WERI-Rb-1 (cell line): ENCODE measurements around the gene MRPS34.
A peak's percentile ranks its signal among the peaks of the same experiment; 100 is the strongest.

Experiments used
- DNase-seq: peaks from one replicate; pipeline ENCODE4 v3.0.0-alpha.2; 2020
- H3K27ac ChIP-seq: fragments of 250-450 bp; sonication (Bioruptor Pico); 2 replicates; pipeline ENCODE4 v1.5.1; 2020; ENCODE audit warnings: mild to moderate bottlenecking, moderate library complexity
- H3K27me3 ChIP-seq: fragments of 250-450 bp; sonication (Bioruptor Pico); 2 replicates; pipeline ENCODE4 v1.5.1; 2021; ENCODE audit warnings: mild to moderate bottlenecking, low read depth, moderate library complexity; ENCODE audit not compliant: insufficient read depth, severe bottlenecking
- H3K36me3 ChIP-seq: fragments of 250-450 bp; sonication (Bioruptor Pico); 2 replicates; pipeline ENCODE4 v1.5.1; 2020; ENCODE audit warnings: mild to moderate bottlenecking, moderate library complexity
- H3K4me3 ChIP-seq: 2 replicates; pipeline ENCODE4 v1.5.1; 2011; ENCODE audit warnings: low read depth, mild to moderate bottlenecking, control low read depth, low read length
- H3K9me3 ChIP-seq: fragments of 250-450 bp; sonication (Bioruptor Pico); 2 replicates; pipeline ENCODE4 v1.5.1; 2021; ENCODE audit warnings: mild to moderate bottlenecking, moderate library complexity; ENCODE audit not compliant: severe bottlenecking
- CTCF ChIP-seq: IDR thresholded peaks from 2 replicates; pipeline ENCODE4 v1.5.1; 2011; ENCODE audit warnings: low read depth, mild to moderate bottlenecking, control low read depth, inconsistent platforms, low read length

Gene MRPS34

DNA sequence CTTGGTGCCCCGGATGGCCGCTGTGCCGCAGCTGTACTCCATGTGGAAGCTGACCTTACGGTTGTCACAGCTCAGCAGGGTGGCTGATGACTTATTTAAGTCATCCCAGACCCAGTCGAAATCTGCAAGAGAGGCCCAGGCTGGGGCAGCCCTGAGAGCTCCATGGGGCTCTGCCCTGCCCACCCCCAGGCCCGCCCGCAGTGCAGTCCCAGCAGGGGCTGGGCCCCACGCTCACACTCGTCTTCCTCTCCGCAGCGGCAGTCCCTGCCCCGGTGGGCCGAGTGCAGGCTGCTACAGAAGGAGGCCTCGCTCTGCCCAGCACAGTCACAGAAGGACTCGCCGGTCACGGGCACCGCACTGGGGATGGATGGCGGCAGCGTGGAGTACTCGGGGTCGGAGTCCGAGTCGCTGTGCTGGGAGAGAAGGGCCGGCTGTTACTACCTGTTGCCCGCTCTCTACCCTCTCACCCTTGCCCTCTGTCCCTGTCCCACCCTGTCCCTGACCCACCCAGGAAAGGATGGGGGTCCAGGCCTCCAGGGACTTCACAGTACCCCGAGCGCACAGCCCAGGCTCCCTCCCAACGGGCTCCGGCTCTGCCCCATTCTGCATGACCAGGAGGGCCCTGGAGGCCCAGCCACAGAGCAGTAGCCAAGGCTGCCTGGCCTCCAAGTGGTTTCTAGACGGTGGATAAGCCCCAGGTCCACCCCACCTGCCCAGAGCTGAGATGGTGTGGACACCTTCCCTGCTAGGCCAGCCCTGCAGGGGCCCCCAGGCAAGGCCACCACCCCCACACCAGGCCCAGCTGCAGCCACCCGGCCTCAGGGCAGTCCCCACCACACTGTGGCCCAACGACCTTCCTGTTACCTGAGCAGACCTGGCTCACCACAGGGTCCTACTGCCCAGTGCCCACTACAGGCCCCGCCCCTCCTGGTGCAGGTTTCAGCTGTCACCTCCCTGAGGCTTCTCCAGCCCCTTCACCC lies 5.6 kb upstream of the MRPS34 start:
- Histone ChIP-seq H3K4me3 (no peak overlapping the region), H3K27me3 (no peaks in the 10 kb centered on the region), H3K27ac (peak overlapping the region; percentile 22), H3K9me3 (no peaks in the 10 kb centered on the region), H3K36me3 (peaks cover 60% of the 10 kb centered on the region)
- no peak for DNase-seq
- no peak for TF ChIP-seq CTCF

DNA sequence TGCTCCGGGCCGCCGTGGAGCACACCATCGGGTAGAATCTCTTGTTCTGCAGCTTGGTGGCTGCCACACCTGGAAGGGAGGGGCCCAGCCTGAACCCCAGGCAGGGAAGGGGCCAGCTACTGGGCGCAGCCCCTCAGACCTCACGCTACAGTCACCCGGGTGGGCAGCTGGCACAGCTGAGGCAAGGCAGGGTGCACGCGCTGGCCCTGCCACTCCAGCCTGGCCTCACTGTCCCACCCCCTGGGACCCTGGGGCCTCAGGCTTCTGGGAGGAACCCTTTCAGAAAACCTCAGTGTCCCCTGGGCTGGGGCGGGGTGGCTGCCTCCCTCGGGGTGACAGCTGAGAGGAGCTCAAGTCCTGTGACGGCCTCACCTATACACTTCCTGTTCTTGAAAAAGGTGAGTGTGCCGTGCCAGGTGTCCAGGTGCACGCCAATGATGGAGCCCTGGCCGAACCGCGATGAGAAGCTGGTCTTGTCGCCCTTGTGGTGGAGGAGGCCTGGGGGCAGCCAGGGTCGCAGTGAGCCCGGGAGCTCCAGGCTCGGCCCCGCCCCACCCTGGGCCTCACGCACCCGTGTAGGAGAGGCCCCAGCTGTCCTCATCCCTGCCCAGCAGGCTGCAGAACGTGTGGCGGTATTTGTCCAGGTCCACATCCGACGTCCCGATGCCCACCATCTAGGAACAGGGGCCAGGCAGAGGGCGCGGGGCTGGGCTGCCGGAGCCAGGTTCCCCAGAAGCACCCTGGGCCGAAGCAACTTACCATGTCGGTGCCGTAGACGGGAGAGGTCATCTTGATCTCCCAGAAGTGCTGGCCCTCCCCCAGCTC lies 4.7 kb upstream of the MRPS34 start:
- Histone ChIP-seq H3K4me3 (no peak overlapping the region), H3K36me3 (peaks cover 62% of the 10 kb centered on the region), H3K9me3 (no peaks in the 10 kb centered on the region), H3K27me3 (no peaks in the 10 kb centered on the region), H3K27ac (peak overlapping the region; percentile 32)
- no peak for DNase-seq
- no peak for TF ChIP-seq CTCF

DNA sequence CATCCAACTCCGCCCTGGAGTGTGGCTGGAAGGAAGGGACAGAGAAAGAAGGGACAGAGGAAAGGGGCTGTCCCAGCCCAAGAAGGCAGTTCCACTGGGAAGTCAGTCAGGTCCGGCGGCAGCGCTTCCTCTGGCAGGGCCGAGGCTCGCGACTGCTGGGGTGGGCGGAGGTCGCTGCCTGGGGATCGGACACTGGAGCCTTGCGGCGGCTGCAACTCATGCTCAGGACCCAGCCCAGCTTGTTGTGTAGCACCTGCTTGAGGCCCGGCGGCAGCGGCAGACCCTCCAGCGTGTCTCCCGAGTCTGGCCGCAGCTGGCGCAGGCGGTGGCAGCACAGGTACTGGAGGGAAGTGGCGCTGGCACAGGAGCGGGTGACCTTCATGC lies 4.0 kb upstream of the MRPS34 start:
- no peak for DNase-seq
- peaks cover 68% of the 10 kb centered on the region for H3K36me3 ChIP-seq
- peak overlapping the region; percentile 78 for H3K27ac ChIP-seq
- H3K27me3 ChIP-seq: no peaks in the 10 kb centered on the region
- no peak overlapping the region for H3K4me3 ChIP-seq
- no peak for TF ChIP-seq CTCF
- H3K9me3 ChIP-seq: no peaks in the 10 kb centered on the region

DNA sequence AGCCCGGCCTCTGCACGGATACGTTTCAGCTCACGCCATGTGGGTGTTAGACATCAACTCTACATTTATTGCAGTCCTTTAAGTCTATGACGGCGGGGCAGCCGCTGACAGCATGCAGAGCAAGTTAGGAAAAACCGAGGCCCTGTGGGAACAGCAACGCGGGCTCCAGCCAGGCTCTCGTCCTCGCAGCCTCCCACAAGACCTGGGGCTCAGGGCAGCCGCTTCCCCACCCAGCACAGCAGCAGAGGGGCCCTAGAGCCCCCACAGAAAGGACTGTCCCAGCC lies 3.7 kb upstream of the MRPS34 start:
- no peaks in the 10 kb centered on the region for H3K9me3 ChIP-seq
- H3K36me3 ChIP-seq: peaks cover 71% of the 10 kb centered on the region
- H3K27ac ChIP-seq: peak overlapping the region; percentile 78
- no peak overlapping the region for H3K4me3 ChIP-seq
- no peaks in the 10 kb centered on the region for H3K27me3 ChIP-seq
- no peak for DNase-seq
- TF ChIP-seq CTCF: no peak

GRCh38 chr16:1775846-1776671 lies 3.1 kb upstream of the MRPS34 start:
- no peaks in the 10 kb centered on the region for H3K27me3 ChIP-seq
- H3K36me3 ChIP-seq: peaks cover 70% of the 10 kb centered on the region
- no peaks in the 10 kb centered on the region for H3K9me3 ChIP-seq
- peak; percentile 59 for DNase-seq
- H3K4me3 ChIP-seq: no peak overlapping the region
- H3K27ac ChIP-seq: peak overlapping the region; percentile 78
- no peak for TF ChIP-seq CTCF
